Endothelial cell of umbilical vein (primary cell): ENCODE results near the gene RETREG3. TPM values are rescaled to one million over a fixed set of nuclear protein-coding genes. Genes with fewer than 3 reads are reported as not detected.

ENCODE experiments used
- BruUV-seq: library from RNA; stranded (reverse); fragments of 400-500 nt; replicated peaks from 2 replicates; lab custom pipeline; 2021; lab: Mats Ljungman, UMichigan
- CTCF ChIA-PET: fragments of 300-600, 350-600 bp; sonication (Branson Sonifier 250); formaldehyde crosslinking; loops from one replicate; lab custom pipeline; 2021; ENCODE audit warnings: antibody characterized with exemption, inconsistent platforms; lab: Charles Lee
- POLR2A ChIA-PET: fragments of 300-600, 350-600 bp; sonication (Branson Sonifier 250); formaldehyde crosslinking; loops from one replicate; lab custom pipeline; 2021; ENCODE audit warnings: antibody characterized with exemption, inconsistent platforms; lab: Charles Lee
- DNase-seq: peaks from one replicate; pipeline ENCODE4 v3.0.0-alpha.2; 2011; ENCODE audit warnings: low read depth, low spot score
- FAIRE-seq: peaks from 2 replicates; lab custom pipeline; 2011; peaks lifted over from hg19 to GRCh38; lab: Jason Lieb, UNC
- H2AFZ ChIP-seq: 2 replicates; pipeline ENCODE4 v1.6.0; 2012; ENCODE audit warnings: low read depth, low read length, control low read depth, inconsistent platforms
- H3K27ac ChIP-seq: 2 replicates; pipeline ENCODE4 v1.5.1; 2011; ENCODE audit warnings: low read depth, mild to moderate bottlenecking, control low read depth, low read length, moderate library complexity; ENCODE audit not compliant: insufficient read depth
- H3K27me3 ChIP-seq, 2 experiments: 2 replicates each; pipeline versions ENCODE4 v1.6.0 to v1.6.1; 2011; ENCODE audit warnings: low read length in 2 of 2, mixed read lengths in 1 of 2; ENCODE audit not compliant: control insufficient read depth in 2 of 2, insufficient read depth in 2 of 2
- H3K36me3 ChIP-seq, 2 experiments: 2 replicates in 1 of 2; 3 replicates in 1 of 2; pipeline ENCODE4 v1.5.1; 2011; ENCODE audit warnings: low read length in 2 of 2, mild to moderate bottlenecking in 1 of 2, moderate library complexity in 1 of 2; ENCODE audit not compliant: control insufficient read depth in 2 of 2, insufficient read depth in 2 of 2; ENCODE audit errors: extremely low read depth in 1 of 2
- H3K4me1 ChIP-seq: 3 replicates; pipeline ENCODE4 v1.5.1; 2011; ENCODE audit warnings: mild to moderate bottlenecking, low read length; ENCODE audit not compliant: control insufficient read depth, insufficient read depth; ENCODE audit errors: extremely low read depth
- H3K4me2 ChIP-seq: 2 replicates; pipeline ENCODE4 v1.6.1; 2011; ENCODE audit warnings: low read length, control low read depth, mixed read lengths; ENCODE audit not compliant: insufficient read depth
- H3K4me3 ChIP-seq, 3 experiments: fragments of 200-600 bp in 1 of 3; sonication (generic), shearing (Covaris generic) in 1 of 3; replicated peaks in 1 of 3; 2 replicates each; pipeline ENCODE4 v1.5.1; 2011 to 2016; ENCODE audit warnings: control low read depth in 3 of 3, low read length in 3 of 3, mild to moderate bottlenecking in 2 of 3, inconsistent platforms in 1 of 3, low read depth in 1 of 3, moderate library complexity in 1 of 3; ENCODE audit not compliant: insufficient read depth in 1 of 3
- H3K79me2 ChIP-seq: 2 replicates; pipeline ENCODE4 v1.6.0; 2012; ENCODE audit warnings: low read length, inconsistent platforms; ENCODE audit not compliant: control insufficient read depth, insufficient read depth
- H3K9ac ChIP-seq: replicated peaks from 2 replicates; pipeline ENCODE3; 2011; ENCODE audit warnings: low read length, control low read depth; ENCODE audit not compliant: insufficient read depth; ENCODE audit errors: extremely low read depth
- H3K9me1 ChIP-seq: replicated peaks from 3 replicates; pipeline ENCODE4 v1.6.0; 2011; ENCODE audit warnings: mild to moderate bottlenecking, low read length; ENCODE audit not compliant: control insufficient read depth, insufficient read depth; ENCODE audit errors: extremely low read depth
- H3K9me3 ChIP-seq: replicated peaks from 2 replicates; pipeline ENCODE4 v1.5.1; 2012; ENCODE audit warnings: low read length, inconsistent platforms; ENCODE audit not compliant: control insufficient read depth, insufficient read depth
- H4K20me1 ChIP-seq: replicated peaks from 2 replicates; pipeline ENCODE3; 2011; ENCODE audit warnings: mild to moderate bottlenecking, low read length; ENCODE audit not compliant: control insufficient read depth, insufficient read depth; ENCODE audit errors: extremely low read depth
- EZH2 ChIP-seq: IDR thresholded peaks from 2 replicates; pipeline ENCODE4 v1.6.1; 2012; ENCODE audit warnings: borderline replicate concordance, low read depth, mild to moderate bottlenecking, moderate library complexity, low read length, inconsistent platforms; ENCODE audit not compliant: severe bottlenecking
- FOS ChIP-seq: IDR thresholded peaks from 2 replicates; pipeline ENCODE4 v1.6.1; 2011; ENCODE audit warnings: mild to moderate bottlenecking, low read length, moderate library complexity, borderline replicate concordance; ENCODE audit not compliant: insufficient read depth
- GATA2 ChIP-seq: IDR thresholded peaks from 2 replicates; pipeline ENCODE4 v1.7.0; 2011; ENCODE audit warnings: low read depth, mild to moderate bottlenecking, moderate library complexity, mixed read lengths, low read length; ENCODE audit not compliant: insufficient read length, insufficient read depth
- JUN ChIP-seq: IDR thresholded peaks from 2 replicates; pipeline ENCODE4 v1.6.1; 2011; ENCODE audit warnings: borderline replicate concordance, low read depth; ENCODE audit not compliant: insufficient read length, insufficient read depth
- MYC ChIP-seq: IDR thresholded peaks from one replicate; pipeline ENCODE4 v1.6.1; 2011; ENCODE audit warnings: mild to moderate bottlenecking, low read depth, low read length
- POLR2A ChIP-seq: IDR thresholded peaks from 2 replicates; pipeline ENCODE4 v1.6.1; 2012; ENCODE audit warnings: low read depth, mild to moderate bottlenecking, control low read depth, low read length
- POLR2AphosphoS5 ChIP-seq: IDR thresholded peaks from 2 replicates; pipeline ENCODE4 v1.6.1; 2012; ENCODE audit warnings: low read depth, mild to moderate bottlenecking, control low read depth, low read length, moderate library complexity; ENCODE audit not compliant: insufficient read depth
- dilution Hi-C: fragments of 300-500 bp; cut with MboI; formaldehyde crosslinking; loops from one replicate; pipeline ENCODE4 v1.15.0; 2019; ENCODE audit warnings: low sequenced_read_pairs; ENCODE audit not compliant: extremely low pct_ligation_motif_present
- intact Hi-C: fragments of 100-400 bp; cut with micrococcal nuclease; formaldehyde crosslinking; loops from one replicate; pipeline ENCODE4 v1.10.0; 2022
- polyA plus RNA-seq, 4 experiments: library from polyadenylated mRNA; depleted of rRNA in 3 of 4; stranded (reverse) in 3 of 4; unstranded in 1 of 4; fragments of >200 nt; gene quantifications; 2 replicates each; pipeline versions ENCODE4 v1.2.1 to v1.2.3, GENCODE V29; 2011 to 2012; ENCODE audit warnings: missing spikeins in 1 of 4
- total RNA-seq: library from RNA; stranded (reverse); gene quantifications from 2 replicates; pipeline ENCODE4 v1.2.3, GENCODE V29; 2021
- TF ChIP-seq, protein P1 (sequence below), 2 donors: IDR thresholded peaks; 1 replicate in 1 of 2; 2 replicates in 1 of 2; pipeline ENCODE4 v1.5.1; 2011; ENCODE audit warnings: low read length in 2 of 2, mild to moderate bottlenecking in 2 of 2, moderate library complexity in 2 of 2, control low read depth in 1 of 2, inconsistent platforms in 1 of 2, low read depth in 1 of 2; ENCODE audit not compliant: insufficient read depth in 1 of 2; ENCODE audit errors: extremely low read depth in 1 of 2
- TF ChIP-seq, protein P2 (sequence below): IDR thresholded peaks from 2 replicates; pipeline ENCODE4 v1.6.1; 2011; ENCODE audit not compliant: insufficient read depth, insufficient read length

RETREG3 gene
- total and polyA plus RNA-seq, 2 donors (not counting 3 experiments of a cell fraction or from before 2014, with no cell fraction given) = 36.2 to 53.4 TPM

DNA sequence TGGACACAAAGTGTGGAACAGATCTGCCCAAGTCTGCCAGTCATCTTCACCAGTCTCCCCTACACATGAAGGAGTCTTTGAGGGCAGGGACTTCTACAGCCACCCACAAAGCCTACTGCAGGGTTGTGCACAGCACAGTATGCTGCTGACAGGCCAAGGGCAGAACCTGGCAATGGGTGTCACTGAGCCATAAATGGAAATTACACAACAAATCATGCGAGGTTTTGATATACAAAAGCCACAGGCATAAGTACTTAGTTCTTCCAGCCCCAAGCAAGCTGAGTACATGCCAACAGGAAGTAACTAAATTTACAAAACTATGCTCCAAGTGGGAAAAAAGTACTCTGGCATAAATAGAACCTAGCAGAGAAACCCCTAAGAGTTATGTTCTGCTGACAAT is 23.8 kb downstream of the RETREG3 start:
- no peak for TF ChIP-seq GATA2
- TF ChIP-seq, protein P1, sequence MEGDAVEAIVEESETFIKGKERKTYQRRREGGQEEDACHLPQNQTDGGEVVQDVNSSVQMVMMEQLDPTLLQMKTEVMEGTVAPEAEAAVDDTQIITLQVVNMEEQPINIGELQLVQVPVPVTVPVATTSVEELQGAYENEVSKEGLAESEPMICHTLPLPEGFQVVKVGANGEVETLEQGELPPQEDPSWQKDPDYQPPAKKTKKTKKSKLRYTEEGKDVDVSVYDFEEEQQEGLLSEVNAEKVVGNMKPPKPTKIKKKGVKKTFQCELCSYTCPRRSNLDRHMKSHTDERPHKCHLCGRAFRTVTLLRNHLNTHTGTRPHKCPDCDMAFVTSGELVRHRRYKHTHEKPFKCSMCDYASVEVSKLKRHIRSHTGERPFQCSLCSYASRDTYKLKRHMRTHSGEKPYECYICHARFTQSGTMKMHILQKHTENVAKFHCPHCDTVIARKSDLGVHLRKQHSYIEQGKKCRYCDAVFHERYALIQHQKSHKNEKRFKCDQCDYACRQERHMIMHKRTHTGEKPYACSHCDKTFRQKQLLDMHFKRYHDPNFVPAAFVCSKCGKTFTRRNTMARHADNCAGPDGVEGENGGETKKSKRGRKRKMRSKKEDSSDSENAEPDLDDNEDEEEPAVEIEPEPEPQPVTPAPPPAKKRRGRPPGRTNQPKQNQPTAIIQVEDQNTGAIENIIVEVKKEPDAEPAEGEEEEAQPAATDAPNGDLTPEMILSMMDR (IDR thresholded peaks at IDR 0.05; ENCODE audit: extremely low read depth in 1 of 2, insufficient read depth in 1 of 2, low read depth in 1 of 2, low read length in 2 of 2) = no peak
- TF ChIP-seq FOS = no peak
- no peak for TF ChIP-seq JUN
- TF ChIP-seq MYC = no peak
- no peak for TF ChIP-seq POLR2A
- TF ChIP-seq, protein P2, sequence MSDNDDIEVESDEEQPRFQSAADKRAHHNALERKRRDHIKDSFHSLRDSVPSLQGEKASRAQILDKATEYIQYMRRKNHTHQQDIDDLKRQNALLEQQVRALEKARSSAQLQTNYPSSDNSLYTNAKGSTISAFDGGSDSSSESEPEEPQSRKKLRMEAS = no peak
- TF ChIP-seq POLR2AphosphoS5 = no peak
- no peak for TF ChIP-seq EZH2
- ChIA-PET POLR2A (no interaction called here), CTCF (interaction anchor here (1.0 kb wide), 1 partner anchor 178 kb away, joined by 3 read pairs; no protein-coding TSS in a partner anchor)
- H3K4me3 ChIP-seq = no peak overlapping the region
- peaks cover 16 to 49% of the 10 kb centered on the region in 2 experiments for H3K36me3 ChIP-seq
- intact Hi-C loops = no loop called here
- no peak overlapping the region for H2AFZ ChIP-seq
- no peaks in the 10 kb centered on the region for H4K20me1 ChIP-seq
- FAIRE-seq = no peak
- dilution Hi-C loops = no loop called here
- H3K4me2 ChIP-seq = no peak overlapping the region
- H3K9ac ChIP-seq = no peak overlapping the region
- H3K79me2 ChIP-seq = no peaks in the 10 kb centered on the region
- no peaks in the 10 kb centered on the region for H3K4me1 ChIP-seq
- H3K27me3 ChIP-seq = no peaks in the 10 kb centered on the region
- no TSS peak for BruUV-seq
- H3K9me1 ChIP-seq = no peaks in the 10 kb centered on the region
- no peak for DNase-seq
- H3K27ac ChIP-seq = no peak overlapping the region
- H3K9me3 ChIP-seq = no peaks in the 10 kb centered on the region
